Lower leg skin (tissue), 4 donors: ENCODE data around the gene MYO1H. TPM values are rescaled to one million over a fixed set of nuclear protein-coding genes. Genes with fewer than 3 reads are reported as not detected.

Experiments
- DNase-seq, 2 donors: peaks; one replicate each; pipeline ENCODE4 v3.0.0-alpha.2; 2019; ENCODE audit warnings: low spot score in 2 of 2
- H3K4me3 ChIP-seq: fragments of 200-600 bp; sonication (generic); 2 replicates; pipeline ENCODE4 v1.5.1; 2017; ENCODE audit warnings: mild to moderate bottlenecking, low read depth; ENCODE audit not compliant: poor library complexity, severe bottlenecking
- POLR2A ChIP-seq, 2 donors: fragments of 450-650 bp; IDR thresholded peaks; one replicate each; pipeline ENCODE4 v1.6.1; 2016 to 2017; ENCODE audit warnings: antibody characterized with exemption in 2 of 2, mild to moderate bottlenecking in 1 of 2, moderate library complexity in 1 of 2
- WGBS, 2 donors: methylation state at CpG; one replicate each; pipeline ENCODE4 v1.1.5; 2018; 5-methylcytosine and 5-hydroxymethylcytosine counted together
- intact Hi-C: fragments of 100-400 bp; cut with DNase I; formaldehyde crosslinking; loops from one replicate; pipeline ENCODE4 v1.15.0; 2023; ENCODE audit warnings: low total_unique reads
- total RNA-seq, 4 donors: library from RNA; depleted of rRNA; stranded (reverse); fragments of >200 nt; gene quantifications; one replicate each; pipeline ENCODE4 v1.1.0, GENCODE V29; 2016
- TF ChIP-seq, protein P1 (sequence below), 3 donors: fragments of 450-650 bp; IDR thresholded peaks; one replicate each; pipeline ENCODE4 v1.5.1; 2016; ENCODE audit warnings: antibody characterized with exemption in 3 of 3, mild to moderate bottlenecking in 3 of 3, moderate library complexity in 2 of 3

The MYO1H gene
- total RNA-seq, 4 donors from 2014 or later: 0.20 to 0.75 TPM; not detected in 2

DNA sequence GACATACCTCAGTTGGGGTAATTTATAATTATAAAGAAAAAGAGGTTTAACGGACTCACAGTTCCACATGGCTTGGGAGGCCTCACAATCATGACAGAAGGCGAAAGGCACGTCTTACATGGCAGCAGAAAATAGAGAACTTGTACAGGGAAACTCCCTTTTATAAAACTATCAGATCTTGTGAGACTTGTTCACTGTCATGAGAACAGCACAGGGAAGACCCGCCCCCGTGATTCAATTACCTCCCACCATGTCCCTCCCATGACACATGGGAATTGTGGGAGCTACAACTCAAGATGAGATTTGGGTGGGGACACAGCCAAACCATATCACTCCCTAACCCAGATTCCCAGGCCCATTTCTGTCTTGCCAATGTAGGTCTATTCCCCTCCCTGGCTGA is 22.1 kb downstream of the MYO1H start:
- WGBS, 2 donors: 78 to 83% methylated on average over 5 of the region's 5 CpGs
- TF ChIP-seq POLR2A (IDR thresholded peaks at IDR 0.05): no peak
- no peak for DNase-seq
- intact Hi-C loops: no loop called here
- H3K4me3 ChIP-seq: no peak overlapping the region

DNA sequence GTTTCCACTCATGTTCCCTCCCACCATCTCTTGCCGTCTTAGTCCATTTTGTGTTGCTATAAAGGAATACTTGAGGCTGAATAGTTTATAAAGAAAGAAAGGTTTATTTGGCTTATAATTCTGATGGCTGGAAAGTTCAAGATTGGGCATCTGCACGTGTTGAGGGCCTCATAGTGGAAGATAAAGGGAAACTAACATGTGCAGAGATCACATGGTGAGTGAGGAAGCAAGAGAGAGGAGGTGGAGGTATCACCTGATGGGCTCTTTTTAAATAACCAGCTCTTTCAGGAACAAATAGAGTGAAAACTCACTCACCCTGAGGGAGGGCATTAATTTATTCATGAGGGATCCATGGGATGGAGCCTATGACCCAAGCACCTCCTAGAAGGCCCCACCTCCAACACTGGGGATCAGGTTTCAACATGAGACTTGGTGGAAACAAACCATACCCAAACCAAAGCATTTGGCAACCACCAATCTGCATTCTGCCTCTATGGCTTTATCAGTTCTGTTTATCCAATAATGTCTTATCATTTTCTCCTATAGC is 29.5 kb downstream of the MYO1H start:
- 56 to 63% methylated on average over 2 of the region's 2 CpGs for WGBS, 2 donors
- H3K4me3 ChIP-seq: no peak overlapping the region
- TF ChIP-seq, protein P1, sequence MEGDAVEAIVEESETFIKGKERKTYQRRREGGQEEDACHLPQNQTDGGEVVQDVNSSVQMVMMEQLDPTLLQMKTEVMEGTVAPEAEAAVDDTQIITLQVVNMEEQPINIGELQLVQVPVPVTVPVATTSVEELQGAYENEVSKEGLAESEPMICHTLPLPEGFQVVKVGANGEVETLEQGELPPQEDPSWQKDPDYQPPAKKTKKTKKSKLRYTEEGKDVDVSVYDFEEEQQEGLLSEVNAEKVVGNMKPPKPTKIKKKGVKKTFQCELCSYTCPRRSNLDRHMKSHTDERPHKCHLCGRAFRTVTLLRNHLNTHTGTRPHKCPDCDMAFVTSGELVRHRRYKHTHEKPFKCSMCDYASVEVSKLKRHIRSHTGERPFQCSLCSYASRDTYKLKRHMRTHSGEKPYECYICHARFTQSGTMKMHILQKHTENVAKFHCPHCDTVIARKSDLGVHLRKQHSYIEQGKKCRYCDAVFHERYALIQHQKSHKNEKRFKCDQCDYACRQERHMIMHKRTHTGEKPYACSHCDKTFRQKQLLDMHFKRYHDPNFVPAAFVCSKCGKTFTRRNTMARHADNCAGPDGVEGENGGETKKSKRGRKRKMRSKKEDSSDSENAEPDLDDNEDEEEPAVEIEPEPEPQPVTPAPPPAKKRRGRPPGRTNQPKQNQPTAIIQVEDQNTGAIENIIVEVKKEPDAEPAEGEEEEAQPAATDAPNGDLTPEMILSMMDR (IDR thresholded peaks at IDR 0.05): no peak
- no peak for TF ChIP-seq POLR2A (IDR thresholded peaks at IDR 0.05)
- intact Hi-C loops: no loop called here
- DNase-seq: no peak

DNA sequence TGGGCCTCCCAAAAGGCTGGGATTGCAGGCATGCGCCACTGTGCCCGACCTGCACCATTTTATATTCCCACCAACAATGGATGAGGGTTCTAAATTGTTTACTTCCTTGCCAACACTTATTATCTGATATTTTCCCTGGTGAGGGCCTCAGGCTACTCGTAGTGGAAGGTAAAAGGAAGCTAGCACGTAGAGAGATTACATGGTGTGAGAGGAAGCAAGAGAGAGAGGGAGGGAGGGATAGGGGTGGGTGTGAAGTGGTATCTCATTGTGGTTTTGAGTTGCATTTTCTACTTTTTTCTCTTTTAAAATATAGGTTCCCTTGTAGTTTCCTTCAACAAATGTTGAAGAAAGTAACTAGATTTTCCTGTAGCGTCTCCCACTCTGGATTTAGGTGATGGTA is 30.9 kb downstream of the MYO1H start:
- TF ChIP-seq, protein P1 (IDR thresholded peaks at IDR 0.05): no peak
- TF ChIP-seq POLR2A (IDR thresholded peaks at IDR 0.05): no peak
- no peak for DNase-seq
- WGBS, 2 donors: 63 to 68% methylated on average over 5 of the region's 5 CpGs
- H3K4me3 ChIP-seq: no peak overlapping the region
- intact Hi-C loops: no loop called here

DNA sequence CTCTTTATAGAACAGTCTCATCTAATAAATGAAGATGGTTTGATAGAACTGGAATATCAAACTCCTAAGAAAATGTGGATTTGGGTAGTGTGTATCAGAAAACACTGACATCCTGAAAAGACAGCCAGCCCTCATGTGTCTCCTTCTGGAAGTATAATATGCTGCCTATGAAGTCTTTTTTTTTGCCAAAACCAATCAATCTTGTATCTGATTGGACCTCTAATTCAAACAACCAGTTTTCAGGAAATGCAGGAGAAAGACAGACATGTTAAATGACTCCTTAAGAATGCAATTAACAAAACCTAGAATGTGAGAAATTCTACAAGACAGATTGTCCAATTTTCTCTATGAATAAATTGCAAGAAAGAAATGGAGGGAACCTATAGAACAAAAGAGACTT is 34.3 kb downstream of the MYO1H start:
- no peak overlapping the region for H3K4me3 ChIP-seq
- TF ChIP-seq, protein P1 (IDR thresholded peaks at IDR 0.05): no peak
- TF ChIP-seq POLR2A (IDR thresholded peaks at IDR 0.05): no peak
- intact Hi-C loops: no loop called here
- no peak for DNase-seq

DNA sequence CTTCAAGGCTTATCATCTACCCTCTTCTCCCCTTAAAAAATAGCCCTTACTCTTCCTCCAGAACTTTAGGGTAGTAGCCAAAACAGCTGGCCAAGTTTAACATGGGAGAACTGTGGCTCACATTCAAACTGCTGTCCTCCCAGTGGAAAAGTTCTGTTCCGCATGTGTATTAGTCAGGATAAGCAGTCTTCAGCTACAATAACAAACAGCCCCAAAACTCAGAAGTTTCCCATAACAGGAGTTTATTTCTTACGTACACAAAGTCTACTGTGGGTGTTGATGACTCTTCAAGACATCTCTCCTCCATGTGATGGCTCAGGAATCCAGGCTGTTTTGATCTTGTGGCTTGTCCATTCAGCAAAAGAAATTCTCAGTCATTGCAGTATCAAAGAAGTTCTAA is 35.5 kb downstream of the MYO1H start:
- WGBS, 2 donors: 92 to 93% methylated on average over 2 of the region's 2 CpGs
- intact Hi-C loops: no loop called here

DNA sequence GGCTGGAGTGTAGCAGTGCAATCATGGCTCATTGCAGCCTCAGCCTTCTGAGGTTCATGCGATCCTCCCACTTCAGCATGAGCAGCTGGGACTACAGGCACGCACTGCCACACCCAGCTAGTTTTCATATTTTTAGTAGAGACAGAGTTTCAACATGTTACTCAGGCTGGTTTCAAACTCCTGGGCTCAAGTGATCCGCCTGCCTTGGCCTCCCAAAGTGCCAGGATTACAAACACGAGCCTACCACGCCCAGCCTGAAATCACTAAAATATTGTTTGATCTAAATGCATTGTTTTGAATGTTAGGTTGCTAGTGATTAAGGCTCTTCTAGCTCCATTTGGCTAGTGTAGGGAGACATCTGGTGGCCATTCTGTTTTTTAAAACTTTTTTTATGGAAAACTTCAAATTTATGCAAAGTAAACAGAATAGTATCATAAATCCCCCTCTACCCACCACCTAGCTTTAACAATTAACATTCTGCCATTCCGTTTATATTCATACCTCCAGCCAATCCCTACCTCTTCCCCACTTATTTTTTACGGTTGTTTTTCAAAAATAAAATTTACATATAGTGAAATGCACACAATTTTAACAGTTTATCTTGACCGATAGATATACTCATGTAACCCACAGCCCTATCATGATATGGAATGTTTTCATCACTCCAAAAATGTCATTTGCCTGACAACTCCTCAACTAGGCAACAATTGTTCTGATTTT is 37.8 kb downstream of the MYO1H start:
- no peak for TF ChIP-seq POLR2A (IDR thresholded peaks at IDR 0.05)
- TF ChIP-seq, protein P1 (IDR thresholded peaks at IDR 0.05): peak in 1 of 3 donors; percentile 39
- intact Hi-C loops: no loop called here
- 12 to 15% methylated on average over 8 of the region's 8 CpGs for WGBS, 2 donors
- DNase-seq: peak; percentile 79 to 89
- no peak overlapping the region for H3K4me3 ChIP-seq

More for the DNA sequence above, 35.5 kb downstream of the MYO1H start:
- DNase-seq: no peak
- no peak overlapping the region for H3K4me3 ChIP-seq
- TF ChIP-seq, protein P1 (IDR thresholded peaks at IDR 0.05): no peak
- TF ChIP-seq POLR2A (IDR thresholded peaks at IDR 0.05): no peak
